ENCODE measurements around the gene MATN4.

DNA sequence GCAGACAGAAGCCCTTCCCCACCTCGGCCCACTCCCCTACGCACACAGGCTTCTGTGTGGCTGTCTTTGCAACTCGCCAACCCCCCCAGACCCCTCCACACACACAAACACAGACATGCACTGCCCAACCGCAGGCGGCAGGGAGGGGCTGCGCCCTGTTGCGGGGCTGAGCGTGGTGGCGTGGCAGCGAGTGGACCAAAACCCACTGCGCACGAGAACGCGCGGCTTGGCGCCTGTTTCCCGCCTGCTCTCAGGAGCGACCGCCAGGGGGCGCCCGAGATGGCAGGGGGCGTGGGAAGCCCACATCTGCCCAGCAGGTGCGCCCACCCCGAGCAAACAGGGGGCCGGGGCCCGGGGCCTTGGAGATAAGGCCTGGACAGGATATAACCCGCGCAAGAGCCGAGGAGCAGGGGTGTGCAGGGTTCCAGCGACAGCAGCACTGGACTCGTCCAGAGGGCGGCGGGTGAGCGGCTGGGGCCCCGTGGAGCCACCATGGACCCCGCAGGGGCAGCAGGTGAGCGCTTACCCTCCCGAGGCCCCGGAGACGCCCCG is 1.6 kb downstream of the MATN4 start, which contains the start of gene RBPJL:
- TF ChIP-seq RAD21 (CRISPR knock-in tag; IDR thresholded peaks at IDR 0.05) = peak; percentile 57; the same call in 1 of the 2 replicates
- TF ChIP-seq TP53 (CRISPR knock-in tag; conservative IDR thresholded peaks at IDR 0.05) = no peak
- TF ChIP-seq, protein P1, sequence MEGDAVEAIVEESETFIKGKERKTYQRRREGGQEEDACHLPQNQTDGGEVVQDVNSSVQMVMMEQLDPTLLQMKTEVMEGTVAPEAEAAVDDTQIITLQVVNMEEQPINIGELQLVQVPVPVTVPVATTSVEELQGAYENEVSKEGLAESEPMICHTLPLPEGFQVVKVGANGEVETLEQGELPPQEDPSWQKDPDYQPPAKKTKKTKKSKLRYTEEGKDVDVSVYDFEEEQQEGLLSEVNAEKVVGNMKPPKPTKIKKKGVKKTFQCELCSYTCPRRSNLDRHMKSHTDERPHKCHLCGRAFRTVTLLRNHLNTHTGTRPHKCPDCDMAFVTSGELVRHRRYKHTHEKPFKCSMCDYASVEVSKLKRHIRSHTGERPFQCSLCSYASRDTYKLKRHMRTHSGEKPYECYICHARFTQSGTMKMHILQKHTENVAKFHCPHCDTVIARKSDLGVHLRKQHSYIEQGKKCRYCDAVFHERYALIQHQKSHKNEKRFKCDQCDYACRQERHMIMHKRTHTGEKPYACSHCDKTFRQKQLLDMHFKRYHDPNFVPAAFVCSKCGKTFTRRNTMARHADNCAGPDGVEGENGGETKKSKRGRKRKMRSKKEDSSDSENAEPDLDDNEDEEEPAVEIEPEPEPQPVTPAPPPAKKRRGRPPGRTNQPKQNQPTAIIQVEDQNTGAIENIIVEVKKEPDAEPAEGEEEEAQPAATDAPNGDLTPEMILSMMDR (CRISPR knock-in tag; IDR thresholded peaks at IDR 0.05) = peak; percentile 98
